ENCODE results near the gene MTCP1.

The MTCP1 gene

DNA sequence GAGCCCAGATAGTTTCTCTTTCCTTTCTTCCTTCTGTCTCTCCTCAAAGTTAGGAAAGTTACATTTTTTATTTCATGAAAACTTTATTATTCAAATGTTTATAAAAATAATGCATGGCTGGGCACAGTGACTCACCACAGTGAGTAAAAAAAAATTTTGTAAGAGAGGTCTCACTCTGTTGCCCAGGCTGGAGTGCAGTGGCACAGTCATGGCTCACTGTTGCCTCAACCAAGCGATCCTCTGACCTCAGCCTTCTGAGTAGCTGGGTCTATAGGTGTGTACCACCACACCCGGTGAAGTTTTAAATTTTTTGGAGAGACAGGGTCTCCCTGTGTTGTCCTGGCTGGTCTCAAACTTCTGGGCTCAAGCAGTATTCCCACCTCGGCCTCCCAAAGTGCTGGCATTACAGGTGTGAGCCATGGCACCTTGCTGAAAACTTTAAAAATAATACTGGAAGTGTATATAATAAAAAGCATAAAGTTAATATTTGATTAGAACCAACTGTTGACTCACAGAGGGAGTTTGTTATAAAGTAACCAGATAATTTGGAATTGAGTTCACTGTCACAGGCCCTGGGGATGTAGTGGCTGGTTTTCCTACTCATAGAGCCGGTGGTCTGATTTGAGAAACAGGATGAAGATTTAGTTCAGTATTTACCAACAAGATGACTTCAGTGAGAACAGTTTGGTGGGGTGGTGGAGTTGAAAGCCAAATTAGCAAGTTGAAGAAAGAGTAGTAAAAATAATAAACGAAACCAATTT lies 18.0 kb downstream of the MTCP1 start:
- no peak for DNase-seq

DNA sequence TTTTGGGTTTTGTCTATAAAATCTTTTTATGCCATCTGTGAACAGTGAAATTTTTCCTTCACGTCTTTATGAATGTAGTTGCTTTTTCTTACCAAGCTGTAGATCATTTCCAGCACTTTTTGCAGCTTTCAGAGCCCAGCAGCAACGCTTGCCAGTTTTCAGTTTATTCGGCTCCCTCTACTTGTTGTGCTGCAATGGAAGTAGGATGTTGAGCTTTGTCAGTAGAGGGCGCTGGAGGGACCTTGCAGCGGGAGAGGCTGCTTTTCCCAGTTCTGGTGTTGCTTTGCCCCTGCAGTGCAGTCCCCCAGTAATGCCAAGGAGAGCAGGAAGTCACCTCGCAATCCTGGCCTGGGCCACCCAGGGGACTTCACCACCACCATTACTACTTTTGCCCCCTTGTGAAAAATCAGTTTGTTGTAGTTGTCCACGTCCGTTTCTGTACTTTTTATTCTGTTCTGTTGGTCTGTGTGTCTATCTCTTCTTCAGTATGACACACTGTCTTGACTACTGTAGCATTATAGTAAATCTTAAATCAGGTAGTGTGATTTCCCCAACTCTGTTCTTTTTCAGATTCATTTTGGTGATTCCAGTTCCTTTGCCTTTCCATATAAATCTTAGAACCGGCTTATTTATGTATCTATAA lies 21.8 kb downstream of the MTCP1 start:
- DNase-seq: peak; percentile 8

DNA sequence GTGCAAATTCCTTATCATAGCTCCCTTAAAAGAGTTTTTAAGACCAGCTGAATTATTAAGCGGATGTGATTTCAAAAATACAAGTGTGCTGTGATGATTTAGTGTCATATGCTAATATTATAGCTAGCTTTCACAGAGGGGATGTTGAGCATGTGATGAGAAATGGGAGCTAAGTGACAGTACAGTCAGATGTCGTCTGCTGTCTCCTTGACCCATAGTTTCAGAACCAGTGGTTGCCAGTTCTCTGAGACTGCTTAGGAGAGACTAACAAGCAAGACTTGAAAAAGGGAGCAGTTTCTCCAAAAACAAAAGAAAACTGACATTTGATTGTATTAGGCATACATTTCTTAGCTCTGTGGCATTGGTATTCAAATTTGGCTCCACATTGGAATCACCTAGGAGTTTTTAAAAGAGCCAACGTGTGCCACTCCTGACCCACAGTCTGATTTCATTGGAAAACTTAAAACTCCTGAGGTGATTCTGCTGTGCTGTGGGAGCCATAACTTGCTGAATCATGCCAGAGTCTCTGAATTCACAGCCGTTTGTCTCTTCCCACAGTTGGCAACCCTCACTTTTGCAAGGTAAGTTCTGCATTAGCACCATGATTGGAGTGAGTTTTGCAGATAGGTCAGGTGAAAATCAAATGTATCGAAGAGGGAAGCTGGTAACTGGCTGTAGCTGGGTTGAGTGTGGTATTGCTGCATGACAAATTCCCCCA lies 24.0 kb downstream of the MTCP1 start:
- no peak for DNase-seq

DNA sequence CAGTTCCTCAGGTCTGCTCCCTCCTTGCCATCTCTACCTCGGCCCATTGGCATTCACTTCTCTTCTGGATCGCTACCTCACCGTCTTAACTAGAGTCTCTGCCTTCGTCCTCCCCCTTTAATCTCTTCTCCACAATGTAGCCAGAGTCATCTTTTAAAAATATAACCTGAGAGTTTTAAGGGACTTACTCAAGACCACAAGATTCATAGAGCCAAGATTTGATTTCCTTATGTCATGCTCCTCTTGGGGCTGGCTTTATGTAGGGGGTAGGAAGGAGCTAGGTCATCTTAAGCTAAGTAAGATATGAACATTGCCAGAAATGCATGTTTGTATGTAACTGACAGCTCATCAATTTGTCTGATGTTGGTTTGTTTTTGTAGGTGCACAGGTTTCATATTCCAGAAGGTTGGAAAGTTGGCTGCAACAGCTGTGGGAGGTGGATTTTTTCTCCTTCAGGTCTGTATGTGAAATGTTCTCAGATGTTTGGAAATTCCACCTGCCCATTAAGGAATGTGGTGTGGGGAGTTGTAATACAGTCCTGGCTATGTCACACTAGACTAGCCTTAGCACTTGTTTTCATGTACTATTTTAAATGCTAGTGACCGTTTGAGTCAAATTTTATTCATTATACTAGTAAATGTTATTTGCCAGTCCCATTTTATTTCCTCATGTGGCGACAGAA lies 24.7 kb downstream of the MTCP1 start:
- no peak for DNase-seq

DNA sequence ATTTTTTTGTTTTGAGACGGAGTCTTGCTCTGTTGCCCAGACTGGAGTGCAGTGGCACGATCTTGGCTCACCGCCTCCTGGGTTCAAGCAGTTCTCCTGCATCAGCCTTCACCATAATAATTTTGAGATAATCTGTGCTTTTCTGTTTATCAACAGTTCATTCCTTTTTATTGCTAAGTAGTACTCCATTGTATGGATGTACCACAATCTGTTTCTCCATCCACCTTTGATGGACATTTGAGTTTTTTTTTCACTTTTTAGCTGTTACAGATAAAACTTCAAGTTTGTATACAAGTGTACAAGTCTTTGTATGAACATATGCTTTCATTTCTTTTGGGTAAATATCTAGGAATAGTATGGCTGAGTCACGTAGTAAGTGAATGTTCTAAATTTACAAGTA lies 35.2 kb downstream of the MTCP1 start:
- no peak for DNase-seq

DNA sequence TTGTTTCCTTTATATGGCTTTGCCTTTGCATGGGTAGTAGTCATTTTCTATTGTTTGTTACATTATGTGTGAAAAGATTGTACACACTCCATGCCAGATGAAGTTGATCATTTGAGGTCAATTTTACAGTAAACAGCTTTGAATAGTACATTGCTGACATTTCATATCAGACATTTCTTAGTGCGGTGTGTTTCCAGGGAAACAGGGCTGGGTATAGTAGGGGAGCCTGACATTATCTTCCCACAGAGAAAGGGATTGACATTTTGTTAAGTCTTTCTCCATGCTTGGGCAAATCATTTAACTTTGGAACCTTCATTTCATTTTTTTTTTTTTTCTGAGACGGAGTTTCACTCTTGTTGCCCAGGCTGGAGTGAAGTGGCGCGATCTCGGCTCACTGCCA lies 39.3 kb downstream of the MTCP1 start:
- no peak for DNase-seq

DNA sequence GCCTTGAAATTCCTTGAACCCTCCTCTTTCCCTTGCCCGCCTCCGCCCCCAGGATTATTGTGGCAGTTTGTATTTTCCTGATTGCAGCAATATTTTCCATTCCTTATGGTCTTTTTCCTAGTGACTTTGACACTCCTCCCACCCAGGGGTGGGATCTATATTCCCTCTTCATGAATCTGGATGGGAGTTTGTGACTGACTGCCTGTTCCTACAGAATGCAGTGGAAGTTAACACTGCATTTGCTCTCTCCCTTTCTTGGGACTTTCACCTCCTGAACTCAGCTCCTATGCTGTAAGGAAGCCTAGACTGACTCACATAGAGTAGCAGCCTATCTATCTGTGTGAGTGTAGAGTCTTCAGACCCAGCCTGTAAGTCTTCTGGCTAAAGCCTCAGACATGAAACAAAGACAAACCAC lies 42.1 kb downstream of the MTCP1 start:
- no peak for DNase-seq

DNA sequence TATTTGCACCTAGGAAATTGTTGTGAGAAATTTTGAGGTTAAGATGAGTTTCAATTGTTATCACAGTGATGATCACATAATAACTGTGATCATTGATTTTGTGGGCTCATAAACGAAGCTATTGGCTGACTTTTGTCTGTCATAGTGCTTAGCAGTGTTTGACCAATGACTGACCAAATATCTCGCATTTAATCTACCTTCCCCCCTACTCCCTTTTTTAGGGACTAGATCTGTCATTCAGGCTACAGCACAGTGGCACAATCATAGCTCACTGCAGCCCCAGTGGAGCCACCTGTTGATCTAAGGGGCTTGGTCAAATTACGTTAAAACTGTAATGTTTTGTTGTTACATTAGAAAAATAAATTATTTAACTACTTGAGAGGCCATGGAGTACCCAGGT lies 42.8 kb downstream of the MTCP1 start:
- no peak for DNase-seq

DNA sequence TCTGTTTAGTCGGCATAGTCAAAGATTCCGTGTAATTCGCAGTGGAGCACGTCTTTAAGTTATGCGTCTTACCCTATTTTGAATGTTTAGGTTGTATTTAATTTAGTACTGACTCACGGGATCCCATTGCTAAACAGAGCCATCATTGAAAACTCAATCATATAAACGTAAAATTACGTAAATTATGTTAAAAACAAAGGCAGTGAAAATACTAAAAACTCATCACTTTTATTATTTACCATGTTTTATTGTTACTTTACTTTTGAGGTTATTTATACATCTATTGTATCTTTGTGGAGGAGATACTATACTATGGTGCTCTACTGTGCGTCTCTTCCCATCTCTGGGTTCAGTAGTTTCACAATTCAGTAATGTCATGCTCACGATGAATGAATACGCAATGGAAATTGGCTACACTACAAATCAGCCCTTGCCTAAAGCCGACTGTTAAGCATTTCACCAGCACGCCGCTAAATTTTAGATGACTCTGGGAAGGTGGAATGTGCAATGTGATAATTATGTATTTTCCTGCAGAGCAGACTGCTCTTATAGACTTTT lies 43.3 kb downstream of the MTCP1 start:
- DNase-seq: peak; percentile 41

DNA sequence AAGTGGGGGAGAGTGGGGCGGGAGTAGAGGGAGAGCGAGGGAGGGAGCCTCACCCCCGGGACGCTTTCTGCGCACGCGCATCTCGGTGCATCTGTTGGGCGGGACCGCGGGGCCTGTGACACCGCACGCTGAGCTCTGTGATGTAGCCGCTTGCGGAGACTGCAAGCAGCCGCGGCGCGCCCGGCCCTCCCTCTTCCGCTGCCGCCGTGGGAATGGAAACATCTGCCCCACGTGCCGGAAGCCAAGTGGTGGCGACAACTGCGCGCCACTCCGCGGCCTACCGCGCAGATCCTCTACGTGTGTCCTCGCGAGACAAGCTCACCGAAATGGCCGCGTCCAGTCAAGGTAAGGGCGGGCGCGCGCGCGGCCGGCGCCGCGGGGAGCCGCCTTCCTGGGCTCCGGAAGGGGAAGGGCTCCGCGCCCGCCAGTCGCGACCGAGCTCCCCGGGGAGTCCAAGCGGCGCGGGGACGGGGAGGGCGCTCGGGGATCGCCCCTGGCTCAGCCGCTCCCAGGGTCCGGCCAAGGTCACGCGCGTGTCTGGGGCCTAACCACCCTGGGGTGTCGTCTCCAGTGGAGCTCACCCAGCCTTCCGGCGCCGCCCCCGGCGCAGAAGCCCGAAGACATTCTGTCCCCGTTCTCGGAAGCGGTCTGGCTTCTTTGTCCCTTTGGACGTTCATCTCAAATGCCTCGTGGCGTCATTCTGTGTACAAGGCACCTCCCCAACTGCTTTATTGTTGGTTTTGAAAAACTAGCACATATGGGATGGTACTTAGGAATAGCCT lies 44.0 kb downstream of the MTCP1 start, which contains the start of gene FUNDC2:
Gene FUNDC2, plus strand, starts transcription at position 118 of the 782 bp plus-strand sequence. Its CDS starts 95 bp downstream, at position 213.
- peak; percentile 71 for DNase-seq

DNA sequence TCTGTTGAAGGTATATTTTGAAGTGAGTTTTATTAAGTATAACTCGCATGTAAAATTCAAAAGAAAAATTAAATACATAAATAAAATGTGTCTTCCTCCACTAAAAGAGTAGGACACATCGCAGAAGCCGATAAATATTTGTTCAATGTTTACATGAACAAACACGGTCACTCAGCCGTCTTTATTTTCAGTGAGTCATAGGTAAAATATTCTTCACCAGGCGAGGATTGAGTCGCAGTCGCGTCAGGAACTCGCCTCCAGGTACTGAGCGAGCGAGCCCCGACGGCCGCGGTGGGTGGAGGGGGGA lies 44.6 kb downstream of the MTCP1 start:
- DNase-seq: no peak

DNA sequence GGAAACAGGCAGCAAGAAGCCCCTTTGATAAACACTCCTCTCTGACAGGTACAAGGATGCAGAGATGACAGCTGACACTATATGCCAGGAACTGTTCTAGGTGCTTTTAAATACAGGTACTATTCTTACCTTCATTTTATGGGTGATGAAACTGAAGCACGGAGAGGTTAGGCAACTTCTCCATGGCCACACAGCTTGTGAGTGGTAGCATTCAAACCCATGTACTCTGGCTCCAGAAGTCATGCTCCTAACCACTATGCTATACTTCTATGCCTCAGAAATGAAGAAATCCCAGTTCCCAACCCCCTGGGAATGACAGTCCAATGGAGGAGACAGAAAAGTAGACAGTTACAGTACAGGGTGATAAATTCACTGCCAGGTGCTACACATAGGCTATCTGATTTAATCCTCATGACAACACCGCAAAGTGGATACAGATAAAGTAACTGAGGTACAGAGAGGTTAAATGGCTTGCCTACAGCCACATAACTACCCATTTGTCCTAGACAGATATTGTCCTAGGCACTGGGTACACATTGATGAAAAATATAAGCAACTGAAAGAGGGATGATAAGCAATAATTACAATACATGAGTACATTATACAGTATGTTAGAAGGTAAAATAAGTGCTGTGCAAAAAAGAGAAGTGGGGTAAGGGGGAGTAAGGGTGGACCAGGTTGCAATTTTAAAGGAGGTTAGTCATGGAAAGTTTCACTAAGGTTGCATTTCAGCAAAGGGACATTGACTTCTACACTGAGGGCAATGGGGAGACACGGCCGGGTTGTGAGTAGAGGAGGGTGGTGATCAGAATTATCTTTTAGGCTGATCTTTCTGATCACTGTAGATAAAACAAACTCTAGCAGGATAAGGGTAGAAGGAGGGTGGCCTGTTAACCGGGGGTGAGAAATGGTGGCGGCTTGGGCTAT lies 46.8 kb downstream of the MTCP1 start:
- no peak for DNase-seq

DNA sequence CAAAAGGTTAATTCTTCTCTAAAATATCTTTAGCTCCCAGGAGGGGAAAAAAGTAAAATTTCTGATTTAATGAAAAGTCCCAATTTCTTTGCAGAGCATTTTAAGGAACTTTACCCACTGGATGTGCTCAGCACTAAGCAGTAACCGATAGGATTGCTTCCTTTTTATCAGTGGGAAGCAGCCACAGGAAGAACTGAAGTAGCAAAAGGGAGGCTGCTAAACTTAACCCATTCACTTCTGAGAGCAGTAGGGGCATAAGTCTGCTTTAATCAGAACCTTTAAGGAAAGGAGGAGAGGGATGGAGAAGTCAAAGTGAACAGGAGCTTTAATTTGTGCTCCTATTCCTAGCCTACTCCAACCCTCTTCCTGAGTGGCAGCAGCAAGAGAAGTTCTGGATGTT lies 48.4 kb downstream of the MTCP1 start, which contains the start of gene F8:
Gene F8, minus strand, starts transcription at position 139 of the 400 bp plus-strand sequence. CDS start 171 bp downstream, outside the sequence.
- DNase-seq: no peak

DNA sequence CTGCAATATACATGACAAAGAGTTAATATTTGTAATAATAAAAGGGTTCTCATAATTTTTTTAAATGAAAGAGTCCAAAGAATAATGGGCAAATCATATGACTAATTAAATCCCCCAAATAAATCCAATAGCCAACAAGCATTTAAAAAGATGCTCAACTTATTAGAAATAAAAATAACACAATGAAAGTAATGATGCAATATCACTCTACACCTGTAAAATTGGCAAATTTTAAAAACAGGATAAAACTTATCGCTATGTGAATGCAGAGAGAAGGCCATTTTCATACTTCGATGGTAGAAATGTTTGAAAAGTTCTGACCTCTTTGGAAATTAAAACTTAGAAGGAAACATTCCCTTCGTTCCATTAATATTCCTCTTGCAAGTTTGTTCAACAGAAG lies 50.3 kb downstream of the MTCP1 start:
- no peak for DNase-seq
